H9 (cell line): ENCODE measurements around the gene SLC24A3. TPM values are rescaled to one million over a fixed set of nuclear protein-coding genes. Genes with fewer than 3 reads are reported as not detected.

ENCODE experiments used
- DNase-seq: peaks from one replicate; pipeline ENCODE4 v3.0.0-alpha.2; 2017
- H2AFZ ChIP-seq: one replicate; pipeline ENCODE4 v1.6.1; 2013; ENCODE audit warnings: mild to moderate bottlenecking, low read length, control low read depth, moderate library complexity
- H2AK5ac ChIP-seq: 2 replicates; pipeline ENCODE4 v1.6.1; 2013; ENCODE audit warnings: low read length, control low read depth, mixed read lengths; ENCODE audit not compliant: insufficient read length
- H2BK120ac ChIP-seq: one replicate; pipeline ENCODE4 v1.6.1; 2013; ENCODE audit warnings: low read depth, mild to moderate bottlenecking, low read length, control low read depth, inconsistent platforms; ENCODE audit not compliant: poor library complexity, severe bottlenecking
- H2BK12ac ChIP-seq: 2 replicates; pipeline ENCODE4 v1.6.1; 2013; ENCODE audit warnings: low read length, control low read depth, mixed read lengths, low read depth; ENCODE audit not compliant: insufficient read length
- H2BK15ac ChIP-seq: 2 replicates; pipeline ENCODE4 v1.6.1; 2013; ENCODE audit warnings: low read depth, low read length, control low read depth
- H2BK20ac ChIP-seq: one replicate; pipeline ENCODE4 v1.6.1; 2013; ENCODE audit warnings: low read depth, mild to moderate bottlenecking, low read length, control low read depth, inconsistent platforms; ENCODE audit not compliant: poor library complexity, severe bottlenecking
- H2BK5ac ChIP-seq: 2 replicates; pipeline ENCODE4 v1.6.1; 2013; ENCODE audit warnings: low read length, control low read depth, mixed read lengths; ENCODE audit not compliant: insufficient read length
- H3K14ac ChIP-seq: 2 replicates; pipeline ENCODE4 v1.6.1; 2013; ENCODE audit warnings: low read length, control low read depth; ENCODE audit not compliant: insufficient read depth
- H3K18ac ChIP-seq: 2 replicates; pipeline ENCODE4 v1.6.1; 2013; ENCODE audit warnings: low read depth, mild to moderate bottlenecking, mixed read lengths, low read length, control low read depth; ENCODE audit not compliant: insufficient read length
- H3K23ac ChIP-seq: 2 replicates; pipeline ENCODE4 v1.6.1; 2013; ENCODE audit warnings: low read length, control low read depth, mixed read lengths, low read depth; ENCODE audit not compliant: insufficient read length
- H3K23me2 ChIP-seq: 2 replicates; pipeline ENCODE4 v1.6.1; 2013; ENCODE audit warnings: low read depth, mild to moderate bottlenecking, mixed read lengths, low read length, control low read depth; ENCODE audit not compliant: insufficient read length, poor library complexity, severe bottlenecking
- H3K27ac ChIP-seq: 2 replicates; pipeline ENCODE4 v1.5.1; 2013; ENCODE audit warnings: low read length, control low read depth, mixed read lengths, low read depth; ENCODE audit not compliant: insufficient read length
- H3K27me3 ChIP-seq: 2 replicates; pipeline ENCODE4 v1.6.1; 2013; ENCODE audit warnings: low read length, control low read depth, inconsistent platforms; ENCODE audit not compliant: insufficient read depth
- H3K4ac ChIP-seq: 2 replicates; pipeline ENCODE4 v1.6.1; 2013; ENCODE audit warnings: low read depth, mild to moderate bottlenecking, control low read depth, inconsistent platforms, low read length, moderate library complexity
- H3K4me1 ChIP-seq: 2 replicates; pipeline ENCODE4 v1.6.1; 2013; ENCODE audit warnings: low read length, control low read depth, inconsistent platforms; ENCODE audit not compliant: insufficient read depth
- H3K4me2 ChIP-seq: 2 replicates; pipeline ENCODE4 v1.6.1; 2013; ENCODE audit warnings: low read length, control low read depth, mixed read lengths; ENCODE audit not compliant: insufficient read length, insufficient read depth
- H3K56ac ChIP-seq: 2 replicates; pipeline ENCODE4 v1.6.1; 2013; ENCODE audit warnings: low read depth, mild to moderate bottlenecking, mixed read lengths, low read length, control low read depth; ENCODE audit not compliant: insufficient read length
- H3K79me1 ChIP-seq: 2 replicates; pipeline ENCODE4 v1.6.1; 2013; ENCODE audit warnings: low read depth, mild to moderate bottlenecking, moderate library complexity, low read length, control low read depth, inconsistent platforms; ENCODE audit not compliant: insufficient read depth, poor library complexity, severe bottlenecking
- H3K79me2 ChIP-seq: 2 replicates; pipeline ENCODE4 v1.6.1; 2013; ENCODE audit warnings: low read length, control low read depth, inconsistent platforms; ENCODE audit not compliant: insufficient read depth
- H3K9ac ChIP-seq: 2 replicates; pipeline ENCODE4 v1.6.1; 2013; ENCODE audit warnings: low read length, control low read depth, mixed read lengths; ENCODE audit not compliant: insufficient read length; ENCODE audit errors: extremely low read depth
- H3K9me3 ChIP-seq: one replicate; pipeline ENCODE4 v1.6.1; 2013; ENCODE audit warnings: low read depth, low read length, inconsistent platforms; ENCODE audit not compliant: control insufficient read depth
- H3T11ph ChIP-seq: one replicate; pipeline ENCODE4 v1.6.1; 2013; ENCODE audit warnings: mild to moderate bottlenecking, low read length, control low read depth, inconsistent platforms
- H4K20me1 ChIP-seq: one replicate; pipeline ENCODE4 v1.6.1; 2013; ENCODE audit not compliant: control insufficient read depth, insufficient read length, insufficient read depth
- H4K5ac ChIP-seq: 2 replicates; pipeline ENCODE4 v1.6.1; 2013; ENCODE audit warnings: low read depth, mild to moderate bottlenecking, mixed read lengths, low read length, control low read depth; ENCODE audit not compliant: insufficient read length
- H4K8ac ChIP-seq: replicated peaks from 2 replicates; pipeline ENCODE4 v1.6.1; 2013; ENCODE audit warnings: low read length, control low read depth, mixed read lengths, low read depth; ENCODE audit not compliant: insufficient read length
- H4K91ac ChIP-seq: 2 replicates; pipeline ENCODE4 v1.6.1; 2013; ENCODE audit warnings: low read depth, mild to moderate bottlenecking, moderate library complexity, mixed read lengths, low read length, control low read depth; ENCODE audit not compliant: insufficient read length
- H3K27ac Mint-ChIP-seq, 3 experiments: 2 replicates in 2 of 3; 3 replicates in 1 of 3; pipeline ENCODE4 v1.8.0; 2020 to 2021; ENCODE audit warnings: mixed read lengths in 3 of 3, mild to moderate bottlenecking in 1 of 3, moderate library complexity in 1 of 3
- H3K27me3 Mint-ChIP-seq: 2 replicates; pipeline ENCODE4 v1.8.0; 2021; ENCODE audit warnings: low read depth, mild to moderate bottlenecking, moderate library complexity, mixed read lengths
- H3K36me3 Mint-ChIP-seq, 3 experiments: 2 replicates in 2 of 3; 3 replicates in 1 of 3; pipeline ENCODE4 v1.8.0; 2020 to 2021; ENCODE audit warnings: low read depth in 3 of 3, mixed read lengths in 3 of 3; ENCODE audit not compliant: insufficient read depth in 1 of 3
- H3K4me1 Mint-ChIP-seq, 2 experiments: 2 replicates each; pipeline ENCODE4 v1.8.0; 2020; ENCODE audit warnings: mixed read lengths in 2 of 2
- H3K4me3 Mint-ChIP-seq, 2 experiments: 2 replicates in 1 of 2; 3 replicates in 1 of 2; pipeline ENCODE4 v1.8.0; 2020 to 2021; ENCODE audit warnings: mild to moderate bottlenecking in 2 of 2, mixed read lengths in 2 of 2, moderate library complexity in 1 of 2
- H3K9me3 Mint-ChIP-seq, 2 experiments: 2 replicates in 1 of 2; 3 replicates in 1 of 2; pipeline ENCODE4 v1.8.0; 2020; ENCODE audit warnings: mild to moderate bottlenecking in 2 of 2, mixed read lengths in 2 of 2, moderate library complexity in 1 of 2
- WGBS: extraction: QIAGEN DNeasy Blood & Tissue Kit; methylation state at CpG from one replicate; pipeline ENCODE4 v1.1.7; 2013; ENCODE audit warnings: missing lambda C conversion rate, low lambda C conversion rate, mixed read lengths; ENCODE audit not compliant: insufficient read length; ENCODE audit errors: extremely low coverage; 5-methylcytosine and 5-hydroxymethylcytosine counted together
- total RNA-seq: library from RNA; stranded (reverse); gene quantifications from 2 replicates; pipeline ENCODE4 v1.2.1, GENCODE V29; 2021
- TF ChIP-seq, protein P1 (sequence below): fragments of 200-600 bp; sonication (generic); conservative IDR thresholded peaks from 3 replicates; pipeline ENCODE4 v1.8.0; 2021; ENCODE audit warnings: antibody characterized with exemption, mild to moderate bottlenecking

SLC24A3 gene
- total RNA-seq, 1 experiment from 2014 or later = 0.83 TPM

GRCh38 chr20:19367591-19367990, 155.1 kb downstream of the SLC24A3 start:
- Histone ChIP-seq H3K4ac (no peak overlapping the region), H2BK120ac (no peak overlapping the region), H3K27ac (no peak overlapping the region), H2BK5ac (no peak overlapping the region), H3K18ac (no peak overlapping the region), H2BK20ac (no peak overlapping the region), H3K79me1 (no peaks in the 10 kb centered on the region), H3K9me3 (no peaks in the 10 kb centered on the region), H3K9ac (no peak overlapping the region), H3K4me1 (no peaks in the 10 kb centered on the region), H2BK12ac (no peak overlapping the region), H3K14ac (no peak overlapping the region), H2AK5ac (no peak overlapping the region), H3K27me3 (no peaks in the 10 kb centered on the region), H3K23ac (no peak overlapping the region), H3K23me2 (no peaks in the 10 kb centered on the region), H2AFZ (no peak overlapping the region), H3K79me2 (no peaks in the 10 kb centered on the region), H2BK15ac (no peak overlapping the region), H4K20me1 (no peaks in the 10 kb centered on the region), H3T11ph (no peak overlapping the region), H3K4me2 (no peak overlapping the region), H4K91ac (no peak overlapping the region), H3K56ac (no peak overlapping the region), H4K8ac (no peak overlapping the region), H4K5ac (no peak overlapping the region)
- no peaks in the 10 kb centered on the region for H3K36me3 Mint-ChIP-seq
- TF ChIP-seq, protein P1, sequence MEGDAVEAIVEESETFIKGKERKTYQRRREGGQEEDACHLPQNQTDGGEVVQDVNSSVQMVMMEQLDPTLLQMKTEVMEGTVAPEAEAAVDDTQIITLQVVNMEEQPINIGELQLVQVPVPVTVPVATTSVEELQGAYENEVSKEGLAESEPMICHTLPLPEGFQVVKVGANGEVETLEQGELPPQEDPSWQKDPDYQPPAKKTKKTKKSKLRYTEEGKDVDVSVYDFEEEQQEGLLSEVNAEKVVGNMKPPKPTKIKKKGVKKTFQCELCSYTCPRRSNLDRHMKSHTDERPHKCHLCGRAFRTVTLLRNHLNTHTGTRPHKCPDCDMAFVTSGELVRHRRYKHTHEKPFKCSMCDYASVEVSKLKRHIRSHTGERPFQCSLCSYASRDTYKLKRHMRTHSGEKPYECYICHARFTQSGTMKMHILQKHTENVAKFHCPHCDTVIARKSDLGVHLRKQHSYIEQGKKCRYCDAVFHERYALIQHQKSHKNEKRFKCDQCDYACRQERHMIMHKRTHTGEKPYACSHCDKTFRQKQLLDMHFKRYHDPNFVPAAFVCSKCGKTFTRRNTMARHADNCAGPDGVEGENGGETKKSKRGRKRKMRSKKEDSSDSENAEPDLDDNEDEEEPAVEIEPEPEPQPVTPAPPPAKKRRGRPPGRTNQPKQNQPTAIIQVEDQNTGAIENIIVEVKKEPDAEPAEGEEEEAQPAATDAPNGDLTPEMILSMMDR = no peak
- no peak overlapping the region for H3K27ac Mint-ChIP-seq
- H3K9me3 Mint-ChIP-seq = no peaks in the 10 kb centered on the region
- peaks cover 4 to 8% of the 10 kb centered on the region in 2 experiments; a peak in 2 of 4 replicates for H3K4me1 Mint-ChIP-seq
- DNase-seq = no peak
- no peak overlapping the region for H3K4me3 Mint-ChIP-seq
- no peaks in the 10 kb centered on the region; the same call in 1 of the 2 replicates for H3K27me3 Mint-ChIP-seq
- WGBS = no CpG with 5 or more reads among the region's 2 CpGs
